CD4-positive, alpha-beta T cell treated with Interleukin-17A for 1 hour (primary cell): ENCODE data around the gene ULK4.
"Not testable (repeated sequence)": the region's sequence is repeated elsewhere in the genome, so short reads cannot be mapped to it uniquely, and the experiment has no call there.

Source experiments
- DNase-seq: peaks from one replicate; pipeline ENCODE4 v3.0.0-alpha.2; 2020

Gene ULK4

GRCh38 chr3:41860489-41860888 lies 101.4 kb downstream of the ULK4 start:
- not testable (repeated sequence) for DNase-seq

GRCh38 chr3:41854956-41855355 lies 106.9 kb downstream of the ULK4 start:
- no peak for DNase-seq

- no peak for DNase-seq
These were observed 108.2 kb downstream of the ULK4 start for GRCh38 chr3:41853540-41854196.

GRCh38 chr3:41848753-41849574 lies 112.9 kb downstream of the ULK4 start:
- no peak for DNase-seq

- no peak for DNase-seq
These were observed 114.2 kb downstream of the ULK4 start for GRCh38 chr3:41847679-41848078.

GRCh38 chr3:41846850-41847249 lies 115.1 kb downstream of the ULK4 start:
- DNase-seq = no peak

GRCh38 chr3:41845826-41846225 lies 116.1 kb downstream of the ULK4 start:
- no peak for DNase-seq

GRCh38 chr3:41844256-41844655 lies 117.6 kb downstream of the ULK4 start:
- DNase-seq = not testable (repeated sequence)

- DNase-seq = not testable (repeated sequence)
These were observed 120.8 kb downstream of the ULK4 start for GRCh38 chr3:41840936-41841668.

GRCh38 chr3:41836360-41837134 lies 125.4 kb downstream of the ULK4 start:
- DNase-seq = no peak

GRCh38 chr3:41833628-41834027 lies 128.3 kb downstream of the ULK4 start:
- DNase-seq = no peak

- no peak for DNase-seq
These were observed 142.7 kb downstream of the ULK4 start for GRCh38 chr3:41819236-41819635.

- DNase-seq = no peak
These were observed 153.3 kb downstream of the ULK4 start for GRCh38 chr3:41808618-41809017.

GRCh38 chr3:41808152-41808551 lies 153.8 kb downstream of the ULK4 start:
- DNase-seq = no peak

GRCh38 chr3:41794748-41795589 lies 166.9 kb downstream of the ULK4 start:
- DNase-seq = no peak

- no peak for DNase-seq
These were observed 169.1 kb downstream of the ULK4 start for GRCh38 chr3:41792806-41793205.

- no peak for DNase-seq
These were observed 192.8 kb downstream of the ULK4 start for GRCh38 chr3:41769106-41769505.

GRCh38 chr3:41768363-41768762 lies 193.5 kb downstream of the ULK4 start:
- no peak for DNase-seq

- DNase-seq = not testable (repeated sequence)
These were observed 199.0 kb downstream of the ULK4 start for GRCh38 chr3:41762867-41763266.

GRCh38 chr3:41753651-41754050 lies 208.3 kb downstream of the ULK4 start:
- no peak for DNase-seq

GRCh38 chr3:41751597-41751996 lies 210.3 kb downstream of the ULK4 start:
- peak; percentile 7 for DNase-seq

- DNase-seq = no peak
These were observed 211.9 kb downstream of the ULK4 start for GRCh38 chr3:41749988-41750387.
